ENCODE results near the gene MAGT1.

MAGT1 gene

GRCh38 chrX:77936299-77936698, 41.1 kb upstream of the MAGT1 start:
- TF ChIP-seq ZC3H10 (CRISPR knock-in tag; IDR thresholded peaks at IDR 0.05) (no peak), OSR1 (CRISPR knock-in tag; IDR thresholded peaks at IDR 0.05) (no peak), ZNF8 (CRISPR knock-in tag; IDR thresholded peaks at IDR 0.05) (no peak), ARNTL (CRISPR knock-in tag; IDR thresholded peaks at IDR 0.05; ENCODE audit: borderline replicate concordance, low read depth) (no peak), TOX (CRISPR knock-in tag; IDR thresholded peaks at IDR 0.05; ENCODE audit: borderline replicate concordance) (no peak), CSRNP3 (CRISPR knock-in tag; IDR thresholded peaks at IDR 0.05) (no peak), ZFP30 (CRISPR knock-in tag; IDR thresholded peaks at IDR 0.05) (no peak)
- ATAC-seq: no peak

GRCh38 chrX:77935886-77936285, 40.7 kb upstream of the MAGT1 start:
- no peak for ATAC-seq
- no peak for TF ChIP-seq TCF4 (CRISPR knock-in tag; IDR thresholded peaks at IDR 0.05; ENCODE audit: borderline replicate concordance)
- no peak for TF ChIP-seq ISL1 (CRISPR knock-in tag; IDR thresholded peaks at IDR 0.05)
- TF ChIP-seq TSHZ2 (CRISPR knock-in tag; IDR thresholded peaks at IDR 0.05): no peak
- no peak for TF ChIP-seq CREB5 (CRISPR knock-in tag; IDR thresholded peaks at IDR 0.05; ENCODE audit: low read depth)
- no peak for TF ChIP-seq POU6F1 (CRISPR knock-in tag; IDR thresholded peaks at IDR 0.05; ENCODE audit: borderline replicate concordance, low read depth)
- no peak for TF ChIP-seq BACH2 (CRISPR knock-in tag; IDR thresholded peaks at IDR 0.05; ENCODE audit: borderline replicate concordance)
- no peak for TF ChIP-seq GLIS3 (CRISPR knock-in tag; IDR thresholded peaks at IDR 0.05)
- TF ChIP-seq ZFP30 (CRISPR knock-in tag; IDR thresholded peaks at IDR 0.05): no peak
- TF ChIP-seq ESRRG (CRISPR knock-in tag; IDR thresholded peaks at IDR 0.05): no peak
- no peak for TF ChIP-seq PATZ1 (CRISPR knock-in tag; IDR thresholded peaks at IDR 0.05; ENCODE audit: borderline replicate concordance)
- TF ChIP-seq ARNTL (CRISPR knock-in tag; IDR thresholded peaks at IDR 0.05; ENCODE audit: borderline replicate concordance, low read depth): no peak
- no peak for TF ChIP-seq ZFP3 (CRISPR knock-in tag; IDR thresholded peaks at IDR 0.05)
- no peak for TF ChIP-seq OSR1 (CRISPR knock-in tag; IDR thresholded peaks at IDR 0.05)
- no peak for TF ChIP-seq RARB (CRISPR knock-in tag; IDR thresholded peaks at IDR 0.05)
- no peak for TF ChIP-seq TOX (CRISPR knock-in tag; IDR thresholded peaks at IDR 0.05; ENCODE audit: borderline replicate concordance)
- no peak for TF ChIP-seq ZNF70 (CRISPR knock-in tag; IDR thresholded peaks at IDR 0.05)
- no peak for TF ChIP-seq CSDC2 (CRISPR knock-in tag; IDR thresholded peaks at IDR 0.05)

- TF ChIP-seq ISL1 (CRISPR knock-in tag; IDR thresholded peaks at IDR 0.05): no peak
These were observed 35.3 kb upstream of the MAGT1 start for GRCh38 chrX:77930581-77930980.

GRCh38 chrX:77925764-77926163, 30.5 kb upstream of the MAGT1 start:
- no peak for ATAC-seq
- TF ChIP-seq CSRNP3 (CRISPR knock-in tag; IDR thresholded peaks at IDR 0.05): no peak
- no peak for TF ChIP-seq PPARA (CRISPR knock-in tag; IDR thresholded peaks at IDR 0.05; ENCODE audit: borderline replicate concordance)
- TF ChIP-seq ZFP30 (CRISPR knock-in tag; IDR thresholded peaks at IDR 0.05): no peak
- no peak for TF ChIP-seq CREB5 (CRISPR knock-in tag; IDR thresholded peaks at IDR 0.05; ENCODE audit: low read depth)
- no peak for TF ChIP-seq ZNF70 (CRISPR knock-in tag; IDR thresholded peaks at IDR 0.05)
- TF ChIP-seq BACH2 (CRISPR knock-in tag; IDR thresholded peaks at IDR 0.05; ENCODE audit: borderline replicate concordance): no peak
- no peak for TF ChIP-seq ESRRG (CRISPR knock-in tag; IDR thresholded peaks at IDR 0.05)
- TF ChIP-seq ZC3H10 (CRISPR knock-in tag; IDR thresholded peaks at IDR 0.05): no peak
- no peak for TF ChIP-seq SNAI2 (CRISPR knock-in tag; IDR thresholded peaks at IDR 0.05)
- no peak for TF ChIP-seq CSDC2 (CRISPR knock-in tag; IDR thresholded peaks at IDR 0.05)

More at GRCh38 chrX:77930581-77930980, 35.3 kb upstream of the MAGT1 start:
- no peak for ATAC-seq
